Neural crest cell (in vitro differentiated cells): ENCODE measurements around the gene MET. TPM values are rescaled to one million over a fixed set of nuclear protein-coding genes. Genes with fewer than 3 reads are reported as not detected.
"Not testable (repeated sequence)": the region's sequence is repeated elsewhere in the genome, so short reads cannot be mapped to it uniquely, and the experiment has no call there.

Source experiments
- DNase-seq: peaks from one replicate; pipeline ENCODE4 v3.0.0; 2021; ENCODE audit warnings: low read depth, mixed read lengths, low spot score
- H3K27ac Mint-ChIP-seq: one replicate; pipeline ENCODE4 v1.8.0; 2021; ENCODE audit warnings: mild to moderate bottlenecking, mixed read lengths; ENCODE audit not compliant: unreplicated experiment
- H3K27me3 Mint-ChIP-seq: 2 replicates; pipeline ENCODE4 v1.8.0; 2021; ENCODE audit warnings: low read depth, mild to moderate bottlenecking, mixed read lengths
- H3K36me3 Mint-ChIP-seq: 2 replicates; pipeline ENCODE4 v1.8.0; 2021; ENCODE audit warnings: low read depth, mild to moderate bottlenecking, mixed read lengths
- H3K4me1 Mint-ChIP-seq: 2 replicates; pipeline ENCODE4 v1.8.0; 2021; ENCODE audit warnings: mixed read lengths
- H3K4me3 Mint-ChIP-seq: one replicate; pipeline ENCODE4 v1.8.0; 2021; ENCODE audit warnings: mild to moderate bottlenecking, mixed read lengths
- H3K9me3 Mint-ChIP-seq: 2 replicates; pipeline ENCODE4 v1.8.0; 2021; ENCODE audit warnings: mixed read lengths
- total RNA-seq: library from RNA; stranded (reverse); gene quantifications from 2 replicates; pipeline ENCODE4 v1.2.1, GENCODE V29; 2021
- TF ChIP-seq, protein P1 (sequence below): fragments of 200-600 bp; sonication (generic); conservative IDR thresholded peaks from 2 replicates; pipeline ENCODE4 v1.5.0; 2021; ENCODE audit warnings: antibody characterized with exemption, mild to moderate bottlenecking

The MET gene
- total RNA-seq, 1 donor from 2014 or later: 4.0 TPM

DNA sequence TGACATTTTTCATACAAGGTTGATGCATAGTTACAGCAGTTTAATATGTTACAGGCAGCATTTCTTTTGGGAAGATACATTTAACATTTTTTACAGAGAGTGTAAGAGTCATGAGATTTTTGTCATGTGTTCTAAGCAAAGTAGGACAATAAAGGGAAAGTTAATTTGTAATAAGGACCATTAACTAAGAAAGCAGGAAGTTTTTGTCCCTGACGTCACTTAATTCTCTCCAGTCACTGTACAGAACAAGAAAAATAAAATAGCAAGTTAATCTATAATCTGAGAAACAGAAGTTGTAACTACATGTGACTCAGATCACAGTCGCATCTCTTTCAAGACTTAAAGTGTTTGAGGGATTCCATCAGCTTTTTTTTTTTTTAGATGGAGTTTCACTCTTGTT lies 140.9 kb downstream of the MET start:
- H3K4me1 Mint-ChIP-seq: no peaks in the 10 kb centered on the region
- H3K4me3 Mint-ChIP-seq: no peak overlapping the region
- H3K36me3 Mint-ChIP-seq: no peaks in the 10 kb centered on the region
- H3K27ac Mint-ChIP-seq: no peak overlapping the region
- DNase-seq: no peak
- TF ChIP-seq, protein P1, sequence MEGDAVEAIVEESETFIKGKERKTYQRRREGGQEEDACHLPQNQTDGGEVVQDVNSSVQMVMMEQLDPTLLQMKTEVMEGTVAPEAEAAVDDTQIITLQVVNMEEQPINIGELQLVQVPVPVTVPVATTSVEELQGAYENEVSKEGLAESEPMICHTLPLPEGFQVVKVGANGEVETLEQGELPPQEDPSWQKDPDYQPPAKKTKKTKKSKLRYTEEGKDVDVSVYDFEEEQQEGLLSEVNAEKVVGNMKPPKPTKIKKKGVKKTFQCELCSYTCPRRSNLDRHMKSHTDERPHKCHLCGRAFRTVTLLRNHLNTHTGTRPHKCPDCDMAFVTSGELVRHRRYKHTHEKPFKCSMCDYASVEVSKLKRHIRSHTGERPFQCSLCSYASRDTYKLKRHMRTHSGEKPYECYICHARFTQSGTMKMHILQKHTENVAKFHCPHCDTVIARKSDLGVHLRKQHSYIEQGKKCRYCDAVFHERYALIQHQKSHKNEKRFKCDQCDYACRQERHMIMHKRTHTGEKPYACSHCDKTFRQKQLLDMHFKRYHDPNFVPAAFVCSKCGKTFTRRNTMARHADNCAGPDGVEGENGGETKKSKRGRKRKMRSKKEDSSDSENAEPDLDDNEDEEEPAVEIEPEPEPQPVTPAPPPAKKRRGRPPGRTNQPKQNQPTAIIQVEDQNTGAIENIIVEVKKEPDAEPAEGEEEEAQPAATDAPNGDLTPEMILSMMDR: no peak
- no peaks in the 10 kb centered on the region for H3K27me3 Mint-ChIP-seq
- no peaks in the 10 kb centered on the region for H3K9me3 Mint-ChIP-seq

- H3K27me3 Mint-ChIP-seq, H3K4me1 Mint-ChIP-seq, H3K4me3 Mint-ChIP-seq, H3K36me3 Mint-ChIP-seq, H3K9me3 Mint-ChIP-seq, H3K27ac Mint-ChIP-seq, DNase-seq: not testable (repeated sequence)
These were observed 141.4 kb downstream of the MET start for GRCh38 chr7:116813371-116813770.

DNA sequence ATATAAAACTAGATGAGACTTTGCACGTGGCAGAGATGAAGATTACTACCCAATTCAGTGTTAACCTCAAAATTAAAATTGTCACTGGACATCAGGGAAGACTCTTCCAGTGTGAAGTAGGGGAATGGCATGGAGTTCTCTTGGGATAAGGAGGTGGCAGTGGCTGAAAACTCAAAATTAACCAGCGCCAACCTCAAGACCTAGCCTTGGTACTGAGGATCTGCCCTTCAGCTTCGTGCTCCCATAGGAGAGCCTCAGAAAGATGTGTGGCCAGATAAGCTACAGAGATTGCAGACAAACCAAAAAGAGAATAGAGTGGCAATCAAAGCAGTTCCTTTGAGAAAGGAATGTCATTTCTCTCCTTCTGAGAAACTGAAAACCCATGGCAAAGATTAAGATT lies 143.0 kb downstream of the MET start:
- TF ChIP-seq, protein P1: no peak
- no peak overlapping the region for H3K4me3 Mint-ChIP-seq
- H3K4me1 Mint-ChIP-seq: no peaks in the 10 kb centered on the region
- no peak overlapping the region for H3K27ac Mint-ChIP-seq
- H3K9me3 Mint-ChIP-seq: peaks cover 3% of the 10 kb centered on the region
- no peak for DNase-seq
- H3K36me3 Mint-ChIP-seq: no peaks in the 10 kb centered on the region
- H3K27me3 Mint-ChIP-seq: no peaks in the 10 kb centered on the region

GRCh38 chr7:116820149-116820548 lies 148.2 kb downstream of the MET start:
- Mint-ChIP-seq H3K27ac (no peak overlapping the region), H3K4me3 (no peak overlapping the region), H3K27me3 (peaks cover 7% of the 10 kb centered on the region), H3K4me1 (no peaks in the 10 kb centered on the region), H3K9me3 (peaks cover 12% of the 10 kb centered on the region), H3K36me3 (no peaks in the 10 kb centered on the region)
- DNase-seq: no peak
- TF ChIP-seq, protein P1: no peak

DNA sequence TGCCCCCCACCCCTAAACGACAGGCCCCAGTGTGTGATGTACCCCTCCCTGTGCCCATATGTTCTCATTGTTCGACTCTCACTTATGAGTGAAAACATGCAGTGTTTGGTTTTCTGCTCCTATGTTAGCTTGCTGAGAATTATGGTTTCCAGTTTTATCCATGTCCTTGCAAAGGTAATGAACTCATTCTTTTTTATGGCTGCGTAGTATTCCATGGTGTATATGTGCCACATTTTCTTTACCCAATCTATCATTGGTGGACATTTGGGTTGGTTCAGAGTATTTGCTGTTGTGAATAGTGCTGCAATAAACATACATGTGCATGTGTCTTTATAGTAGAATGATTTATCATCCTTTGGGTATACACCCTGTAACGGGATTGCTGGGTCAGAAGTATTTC lies 149.7 kb downstream of the MET start:
- not testable (repeated sequence) for H3K4me3 Mint-ChIP-seq

GRCh38 chr7:116824449-116824848 lies 152.5 kb downstream of the MET start:
- no peak for DNase-seq
- Mint-ChIP-seq H3K4me1 (no peaks in the 10 kb centered on the region), H3K27ac (no peak overlapping the region), H3K9me3 (peaks cover 9% of the 10 kb centered on the region), H3K27me3 (peaks cover 10% of the 10 kb centered on the region), H3K4me3 (no peak overlapping the region), H3K36me3 (no peaks in the 10 kb centered on the region)
- TF ChIP-seq, protein P1: no peak

More for the DNA sequence above, 149.7 kb downstream of the MET start:
- DNase-seq, H3K4me1 Mint-ChIP-seq, H3K36me3 Mint-ChIP-seq, H3K27ac Mint-ChIP-seq: not testable (repeated sequence)
- Mint-ChIP-seq H3K9me3 (peaks cover 12% of the 10 kb centered on the region), H3K27me3 (peaks cover 10% of the 10 kb centered on the region)

GRCh38 chr7:116828281-116828680 lies 156.3 kb downstream of the MET start:
- H3K9me3 Mint-ChIP-seq: peaks cover 6% of the 10 kb centered on the region
- H3K4me1 Mint-ChIP-seq: no peaks in the 10 kb centered on the region
- H3K4me3 Mint-ChIP-seq: no peak overlapping the region
- TF ChIP-seq, protein P1: no peak
- no peak for DNase-seq
- peaks cover 10% of the 10 kb centered on the region for H3K27me3 Mint-ChIP-seq
- no peak overlapping the region for H3K27ac Mint-ChIP-seq
- no peaks in the 10 kb centered on the region for H3K36me3 Mint-ChIP-seq
